SU-DHL-6 (cell line): ENCODE results near the gene THRA.

Experiments used
- H2AFZ ChIP-seq: fragments of 200-600 bp; sonication (generic); 2 replicates; pipeline ENCODE4 v1.6.1; 2014; ENCODE audit warnings: low read depth, mild to moderate bottlenecking, moderate library complexity, mixed read lengths, antibody characterized with exemption, low read length; ENCODE audit not compliant: severe bottlenecking
- H3F3A ChIP-seq: fragments of 200-600 bp; shearing (Covaris generic); 2 replicates; pipeline ENCODE4 v1.6.0; 2016; ENCODE audit warnings: antibody characterized with exemption, mild to moderate bottlenecking; ENCODE audit not compliant: insufficient read depth
- H3K27ac ChIP-seq: fragments of 200-600 bp; sonication (generic); 2 replicates; pipeline ENCODE4 v1.5.1; 2016; ENCODE audit warnings: low read depth, mild to moderate bottlenecking, low read length, moderate library complexity, mixed read lengths
- H3K27me3 ChIP-seq: fragments of 200-600 bp; sonication (generic), shearing (Covaris generic); 2 replicates; pipeline ENCODE4 v1.6.0; 2014; ENCODE audit warnings: mild to moderate bottlenecking, low read length
- H3K36me3 ChIP-seq: fragments of 200-600 bp; sonication (generic); 2 replicates; pipeline ENCODE4 v1.6.1; 2014; ENCODE audit warnings: mild to moderate bottlenecking, low read length, mixed read lengths
- H3K4me2 ChIP-seq: fragments of 300-600, 200-600 bp; shearing (Covaris generic), sonication (generic); 2 replicates; pipeline ENCODE4 v1.6.0; 2014; ENCODE audit warnings: low read length, low read depth, mild to moderate bottlenecking; ENCODE audit not compliant: poor library complexity, severe bottlenecking
- H3K4me3 ChIP-seq: fragments of 200-600 bp; sonication (generic); 2 replicates; pipeline ENCODE4 v1.5.1; 2014; ENCODE audit warnings: antibody characterized with exemption, low read length, mild to moderate bottlenecking, mixed read lengths; ENCODE audit not compliant: insufficient read depth, poor library complexity, severe bottlenecking
- H3K79me2 ChIP-seq: fragments of 200-600 bp; sonication (generic); 2 replicates; pipeline ENCODE4 v1.6.1; 2014; ENCODE audit warnings: mild to moderate bottlenecking, low read length, moderate library complexity; ENCODE audit not compliant: insufficient read depth
- H3K9ac ChIP-seq: fragments of 200-600 bp; sonication (generic); 2 replicates; pipeline ENCODE4 v1.7.0; 2014; ENCODE audit warnings: mild to moderate bottlenecking, low read length
- H3K9me2 ChIP-seq: fragments of 200-600 bp; sonication (generic); replicated peaks from 2 replicates; pipeline ENCODE4 v1.6.1; 2014; ENCODE audit warnings: low read length; ENCODE audit not compliant: insufficient read depth
- H3K9me3 ChIP-seq: fragments of 200-600 bp; sonication (generic); 2 replicates; pipeline ENCODE4 v1.6.1; 2014; ENCODE audit warnings: low read length, mixed read lengths; ENCODE audit not compliant: insufficient read depth
- H4K20me1 ChIP-seq: fragments of 200-600 bp; sonication (generic); 2 replicates; pipeline ENCODE4 v1.6.1; 2014; ENCODE audit warnings: low read depth, mild to moderate bottlenecking, antibody characterized with exemption, low read length, moderate library complexity, mixed read lengths
- CTCF ChIP-seq: fragments of 200-600 bp; sonication (generic); IDR thresholded peaks from one replicate; pipeline ENCODE4 v1.5.1; 2017; ENCODE audit warnings: antibody characterized with exemption, mild to moderate bottlenecking, low read length, moderate library complexity; ENCODE audit not compliant: insufficient read depth, poor library complexity, severe bottlenecking
- EZH2phosphoT487 ChIP-seq: fragments of 200-600 bp; sonication (generic), shearing (Covaris generic); conservative IDR thresholded peaks from 2 replicates; pipeline ENCODE4 v1.6.1; 2018; ENCODE audit warnings: mild to moderate bottlenecking, antibody characterized with exemption, low read length, moderate library complexity, mixed read lengths

The THRA gene

GRCh38 chr17:40015005-40015997, 47.5 kb upstream of the THRA start, which contains the start of gene CSF3:
TSS of gene CSF3 (plus strand) at chr17:40015440. CDS start at chr17:40015475, 35 bp downstream.
- no peak for TF ChIP-seq CTCF
- no peak for TF ChIP-seq EZH2phosphoT487
- H3K36me3 ChIP-seq = no peaks in the 10 kb centered on the region
- H4K20me1 ChIP-seq = no peaks in the 10 kb centered on the region
- no peak within 1 kb of the TSS for H3K4me3 ChIP-seq
- H3K27ac ChIP-seq = no peak within 1 kb of the TSS
- no peaks in the 10 kb centered on the region for H3K9me3 ChIP-seq
- H3K9me2 ChIP-seq = no peaks in the 10 kb centered on the region
- H3K4me2 ChIP-seq = no peak within 1 kb of the TSS
- no peaks in the 10 kb centered on the region for H3F3A ChIP-seq
- H3K9ac ChIP-seq = no peak within 1 kb of the TSS
- H3K79me2 ChIP-seq = no peaks in the 10 kb centered on the region
- H2AFZ ChIP-seq = no peak within 1 kb of the TSS
- no peaks in the 10 kb centered on the region for H3K27me3 ChIP-seq

- H3K9ac ChIP-seq = no peak overlapping the region
- TF ChIP-seq CTCF (no peak), EZH2phosphoT487 (no peak)
Observed at GRCh38 chr17:40015998-40016985, 46.5 kb upstream of the THRA start.

DNA sequence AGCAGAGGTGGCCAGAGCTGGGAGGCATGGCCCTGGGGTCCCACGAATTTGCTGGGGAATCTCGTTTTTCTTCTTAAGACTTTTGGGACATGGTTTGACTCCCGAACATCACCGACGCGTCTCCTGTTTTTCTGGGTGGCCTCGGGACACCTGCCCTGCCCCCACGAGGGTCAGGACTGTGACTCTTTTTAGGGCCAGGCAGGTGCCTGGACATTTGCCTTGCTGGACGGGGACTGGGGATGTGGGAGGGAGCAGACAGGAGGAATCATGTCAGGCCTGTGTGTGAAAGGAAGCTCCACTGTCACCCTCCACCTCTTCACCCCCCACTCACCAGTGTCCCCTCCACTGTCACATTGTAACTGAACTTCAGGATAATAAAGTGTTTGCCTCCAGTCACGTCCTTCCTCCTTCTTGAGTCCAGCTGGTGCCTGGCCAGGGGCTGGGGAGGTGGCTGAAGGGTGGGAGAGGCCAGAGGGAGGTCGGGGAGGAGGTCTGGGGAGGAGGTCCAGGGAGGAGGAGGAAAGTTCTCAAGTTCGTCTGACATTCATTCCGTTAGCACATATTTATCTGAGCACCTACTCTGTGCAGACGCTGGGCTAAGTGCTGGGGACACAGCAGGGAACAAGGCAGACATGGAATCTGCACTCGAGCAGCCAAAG, 45.2 kb upstream of the THRA start:
- no peak overlapping the region for H2AFZ ChIP-seq
- no peaks in the 10 kb centered on the region for H3K9me2 ChIP-seq
- no peaks in the 10 kb centered on the region for H4K20me1 ChIP-seq
- H3K79me2 ChIP-seq = no peaks in the 10 kb centered on the region
- no peaks in the 10 kb centered on the region for H3K9me3 ChIP-seq
- no peaks in the 10 kb centered on the region for H3K36me3 ChIP-seq
- H3K27ac ChIP-seq = no peak overlapping the region
- no peak overlapping the region for H3K4me2 ChIP-seq
- H3F3A ChIP-seq = no peaks in the 10 kb centered on the region
- no peak overlapping the region for H3K4me3 ChIP-seq
- TF ChIP-seq EZH2phosphoT487 (no peak), CTCF (no peak)
- H3K27me3 ChIP-seq = no peaks in the 10 kb centered on the region
- H3K9ac ChIP-seq = no peak overlapping the region

More at GRCh38 chr17:40015998-40016985, 46.5 kb upstream of the THRA start:
- Histone ChIP-seq H3K27me3 (no peaks in the 10 kb centered on the region), H3K27ac (no peak overlapping the region), H2AFZ (no peak overlapping the region), H3K4me3 (no peak overlapping the region), H4K20me1 (no peaks in the 10 kb centered on the region), H3K9me3 (no peaks in the 10 kb centered on the region), H3F3A (no peaks in the 10 kb centered on the region), H3K9me2 (no peaks in the 10 kb centered on the region), H3K79me2 (no peaks in the 10 kb centered on the region), H3K36me3 (no peaks in the 10 kb centered on the region), H3K4me2 (no peak overlapping the region)
